Esophagus squamous epithelium (tissue), 5 donors: ENCODE data around the gene SLC35E4. TPM values are rescaled to one million over a fixed set of nuclear protein-coding genes. Genes with fewer than 3 reads are reported as not detected.

Source experiments
- DNase-seq: peaks from one replicate; lab custom pipeline; 2025; lab: John Stamatoyannopoulos, UW
- H3K27ac ChIP-seq, 4 donors: fragments of 200-600 bp; sonication (generic); one replicate each; pipeline ENCODE4 v1.5.1; 2016 to 2019; ENCODE audit warnings: mild to moderate bottlenecking in 1 of 4
- H3K27me3 ChIP-seq, 4 donors: fragments of 200-600 bp; sonication (generic); 1 replicate in 3 of 4; 2 replicates in 1 of 4; pipeline versions ENCODE4 v1.5.1 to v1.6.0; 2017 to 2021; ENCODE audit warnings: antibody characterized with exemption in 1 of 4
- H3K36me3 ChIP-seq, 3 donors: fragments of 200-600 bp; sonication (generic); one replicate each; pipeline ENCODE4 v1.5.1; 2016 to 2019
- H3K4me1 ChIP-seq, 3 donors: fragments of 200-600 bp; sonication (generic); one replicate each; pipeline ENCODE4 v1.5.1; 2017 to 2019
- H3K4me3 ChIP-seq, 4 donors: fragments of 200-600 bp; sonication (generic); 1 replicate in 3 of 4; 2 replicates in 1 of 4; pipeline ENCODE4 v1.5.1; 2016 to 2019; ENCODE audit warnings: mild to moderate bottlenecking in 2 of 4, moderate library complexity in 1 of 4
- H3K9me3 ChIP-seq, 3 donors: fragments of 200-600 bp; sonication (generic); one replicate each; pipeline ENCODE4 v1.5.1; 2016 to 2019
- CTCF ChIP-seq, 6 experiments: fragments of 450-650 bp in 4 of 6; fragments of 200-600 bp in 2 of 6; sonication (generic) in 2 of 6; IDR thresholded peaks; one replicate each; pipeline ENCODE4 v1.5.1; 2016 to 2019; ENCODE audit warnings: antibody characterized with exemption in 6 of 6, mild to moderate bottlenecking in 4 of 6, moderate library complexity in 4 of 6
- POLR2A ChIP-seq, 4 donors: fragments of 450-650 bp; IDR thresholded peaks; one replicate each; pipeline ENCODE4 v1.6.1; 2017; ENCODE audit warnings: antibody characterized with exemption in 4 of 4, mild to moderate bottlenecking in 4 of 4, moderate library complexity in 3 of 4
- WGBS, 2 donors: methylation state at CpG; one replicate each; pipeline ENCODE4 v1.1.5; 2018; 5-methylcytosine and 5-hydroxymethylcytosine counted together
- intact Hi-C: fragments of 100-400 bp; cut with DNase I; formaldehyde crosslinking; loops from one replicate; pipeline ENCODE4 v1.15.0; 2022
- total RNA-seq, 4 donors: library from RNA; depleted of rRNA; stranded (reverse); fragments of >200 nt; gene quantifications; one replicate each; pipeline ENCODE4 v1.1.0, GENCODE V29; 2016
- donor health status: DM: yes; HTN: yes; CAD: no.

The SLC35E4 gene
- total RNA-seq, 4 donors from 2014 or later, result 5.5 to 8.3 (median 6.3) TPM

- no peak for DNase-seq
- no peak overlapping the region for H3K4me3 ChIP-seq
- peaks cover 13 to 40% (median 20%) of the 10 kb centered on the region in 3 donors for H3K4me1 ChIP-seq
- H3K36me3 ChIP-seq, result no peaks in the 10 kb centered on the region
- TF ChIP-seq POLR2A (IDR thresholded peaks at IDR 0.05) (no peak), CTCF (IDR thresholded peaks at IDR 0.05) (no peak)
- no peaks in the 10 kb centered on the region for H3K9me3 ChIP-seq
- H3K27me3 ChIP-seq, result no peaks in the 10 kb centered on the region
- intact Hi-C loops, result no loop called here
- no peak overlapping the region for H3K27ac ChIP-seq
- 77 to 82% methylated on average over 3 of the region's 4 CpGs for WGBS, 2 donors
Observed at GRCh38 chr22:30640839-30641430, 5.4 kb downstream of the SLC35E4 start.

GRCh38 chr22:30643055-30643875 lies 7.7 kb downstream of the SLC35E4 start:
- TF ChIP-seq CTCF (IDR thresholded peaks at IDR 0.05) (no peak), POLR2A (IDR thresholded peaks at IDR 0.05) (no peak)
- intact Hi-C loops, result no loop called here
- WGBS, 2 donors, result 82 to 89% methylated on average over 15 to 16 of the region's 16 CpGs

GRCh38 chr22:30646518-30647160 lies 11.1 kb downstream of the SLC35E4 start:
- H3K4me1 ChIP-seq, result peaks cover 8 to 21% (median 11%) of the 10 kb centered on the region in 3 donors
- intact Hi-C loops, result no loop called here
- H3K27ac ChIP-seq, result no peak overlapping the region
- peaks cover 0 to 14% (median 0%) of the 10 kb centered on the region in 3 donors for H3K36me3 ChIP-seq
- H3K9me3 ChIP-seq, result no peaks in the 10 kb centered on the region
- no peak for DNase-seq
- H3K4me3 ChIP-seq, result no peak overlapping the region
- 87 to 90% methylated on average over 3 to 11 of the region's 25 CpGs for WGBS, 2 donors
- TF ChIP-seq CTCF (IDR thresholded peaks at IDR 0.05) (no peak), POLR2A (IDR thresholded peaks at IDR 0.05) (no peak)
- H3K27me3 ChIP-seq, result no peaks in the 10 kb centered on the region

More at GRCh38 chr22:30643055-30643875, 7.7 kb downstream of the SLC35E4 start:
- no peaks in the 10 kb centered on the region for H3K9me3 ChIP-seq
- no peak for DNase-seq
- no peak overlapping the region for H3K4me3 ChIP-seq
- peaks cover 0 to 19% (median 0%) of the 10 kb centered on the region in 3 donors for H3K4me1 ChIP-seq
- H3K36me3 ChIP-seq, result peaks cover 0 to 14% (median 0%) of the 10 kb centered on the region in 3 donors
- H3K27me3 ChIP-seq, result no peaks in the 10 kb centered on the region
- H3K27ac ChIP-seq, result no peak overlapping the region

GRCh38 chr22:30647536-30647935 lies 12.0 kb downstream of the SLC35E4 start:
- Histone ChIP-seq H3K4me3 (no peak overlapping the region), H3K27ac (no peak overlapping the region), H3K4me1 (peaks cover 8 to 21% (median 11%) of the 10 kb centered on the region in 3 donors), H3K36me3 (peaks cover 0 to 14% (median 0%) of the 10 kb centered on the region in 3 donors), H3K27me3 (no peaks in the 10 kb centered on the region), H3K9me3 (no peaks in the 10 kb centered on the region)
- 17 to 70% methylated on average over 1 to 3 of the region's 3 CpGs for WGBS, 2 donors
- no peak for DNase-seq
- TF ChIP-seq CTCF (IDR thresholded peaks at IDR 0.05) (no peak), POLR2A (IDR thresholded peaks at IDR 0.05) (no peak)
- intact Hi-C loops, result no loop called here
